Limb (tissue), 2 donors: ENCODE data around the gene HOXB8.

Source experiments
- DNase-seq, 2 donors: peaks; one replicate each; pipeline ENCODE4 v3.0.0-alpha.2; 2016; ENCODE audit errors: extremely low spot score in 2 of 2

The HOXB8 gene

GRCh38 chr17:48615047-48615962 lies at the start of gene HOXB8:
Gene HOXB8, minus strand, starts transcription at chr17:48615292. Its CDS starts 588 bp downstream, at chr17:48614704.
- peak in 1 of 2 donors; percentile 70 for DNase-seq

GRCh38 chr17:48663134-48663924 lies 48.2 kb upstream of the HOXB8 start:
- no peak for DNase-seq

DNA sequence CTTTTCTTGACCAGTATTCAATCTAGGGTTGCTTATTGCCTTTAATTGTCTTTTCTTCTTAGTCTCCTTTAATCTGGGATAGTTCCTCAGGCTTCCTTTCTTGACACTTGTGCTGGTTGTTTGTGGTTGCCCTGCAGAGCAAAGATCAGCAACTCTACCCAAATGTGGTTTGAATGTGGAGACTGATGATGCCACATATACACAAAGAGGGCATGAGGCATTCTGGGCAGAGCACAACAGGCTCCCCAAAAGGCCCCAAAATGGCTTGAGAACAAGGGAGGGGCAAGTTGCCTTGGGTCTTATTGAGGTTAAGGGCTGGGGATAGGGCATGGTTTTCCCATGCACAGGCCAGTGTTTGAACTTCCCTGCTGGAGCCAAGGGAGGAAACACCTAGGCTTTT lies 40.8 kb upstream of the HOXB8 start:
- no peak for DNase-seq

DNA sequence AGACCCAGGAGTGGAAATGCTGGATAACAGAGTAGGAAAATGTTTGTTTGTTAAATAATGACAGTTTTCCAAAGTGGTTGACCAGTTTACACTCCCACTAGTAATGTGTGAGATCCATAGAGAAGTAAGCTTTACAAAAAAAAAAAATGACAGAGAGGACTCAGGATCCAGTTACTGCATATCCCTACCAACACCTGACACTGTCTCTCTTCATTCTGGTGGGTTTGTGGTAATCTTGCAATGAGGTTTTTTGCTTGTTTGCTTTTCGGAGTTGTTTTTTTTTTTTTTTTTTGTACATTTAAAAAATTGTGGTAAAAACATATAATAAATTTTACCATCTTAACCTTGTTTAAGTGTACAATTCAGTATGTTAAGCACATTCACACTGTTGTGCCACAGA lies 34.6 kb upstream of the HOXB8 start:
- no peak for DNase-seq

GRCh38 chr17:48647963-48648245 lies 32.8 kb upstream of the HOXB8 start:
- no peak for DNase-seq

DNA sequence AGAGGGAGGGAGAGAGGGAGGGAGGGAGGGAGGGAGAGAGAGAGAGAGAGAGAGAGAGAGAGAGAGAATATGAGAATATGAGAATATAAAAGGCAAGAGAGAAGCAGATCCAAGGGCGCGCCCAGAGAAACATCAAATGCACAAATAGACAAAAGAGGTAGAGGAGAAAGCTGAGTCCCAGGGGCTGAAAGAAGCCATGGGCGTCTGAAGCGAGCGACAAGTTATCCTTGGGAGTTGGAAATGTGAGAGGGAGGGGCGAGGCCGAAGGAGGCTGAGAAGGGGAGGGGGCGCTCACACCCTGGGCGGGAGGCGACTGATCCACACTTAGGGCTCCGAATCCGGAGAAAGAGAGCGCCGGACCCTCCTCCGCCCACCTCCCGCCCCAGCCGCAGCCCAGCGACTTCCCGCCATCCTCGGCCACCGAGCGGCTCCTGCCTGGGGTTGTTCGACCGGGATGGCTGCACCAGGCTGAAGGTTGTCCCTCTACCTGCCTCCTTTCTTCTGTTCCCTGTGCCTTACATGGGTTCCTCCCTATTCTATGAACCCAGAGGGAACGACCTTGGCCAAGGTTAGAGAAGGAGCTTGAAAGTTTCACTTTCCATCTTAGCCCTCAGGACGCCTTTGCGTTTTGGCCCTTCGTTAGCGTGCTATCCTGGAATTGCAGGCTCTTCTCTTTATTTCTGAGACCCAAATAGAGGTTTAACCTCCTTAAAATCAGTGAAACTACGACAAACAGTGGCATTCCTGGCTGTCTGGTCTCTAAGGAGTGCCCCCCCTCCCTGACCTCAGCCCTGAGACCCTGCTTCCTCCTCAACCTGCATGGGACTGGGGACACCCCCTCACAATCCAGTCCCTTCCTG lies 32.2 kb upstream of the HOXB8 start:
- DNase-seq: peak in 1 of 2 donors; percentile 53

DNA sequence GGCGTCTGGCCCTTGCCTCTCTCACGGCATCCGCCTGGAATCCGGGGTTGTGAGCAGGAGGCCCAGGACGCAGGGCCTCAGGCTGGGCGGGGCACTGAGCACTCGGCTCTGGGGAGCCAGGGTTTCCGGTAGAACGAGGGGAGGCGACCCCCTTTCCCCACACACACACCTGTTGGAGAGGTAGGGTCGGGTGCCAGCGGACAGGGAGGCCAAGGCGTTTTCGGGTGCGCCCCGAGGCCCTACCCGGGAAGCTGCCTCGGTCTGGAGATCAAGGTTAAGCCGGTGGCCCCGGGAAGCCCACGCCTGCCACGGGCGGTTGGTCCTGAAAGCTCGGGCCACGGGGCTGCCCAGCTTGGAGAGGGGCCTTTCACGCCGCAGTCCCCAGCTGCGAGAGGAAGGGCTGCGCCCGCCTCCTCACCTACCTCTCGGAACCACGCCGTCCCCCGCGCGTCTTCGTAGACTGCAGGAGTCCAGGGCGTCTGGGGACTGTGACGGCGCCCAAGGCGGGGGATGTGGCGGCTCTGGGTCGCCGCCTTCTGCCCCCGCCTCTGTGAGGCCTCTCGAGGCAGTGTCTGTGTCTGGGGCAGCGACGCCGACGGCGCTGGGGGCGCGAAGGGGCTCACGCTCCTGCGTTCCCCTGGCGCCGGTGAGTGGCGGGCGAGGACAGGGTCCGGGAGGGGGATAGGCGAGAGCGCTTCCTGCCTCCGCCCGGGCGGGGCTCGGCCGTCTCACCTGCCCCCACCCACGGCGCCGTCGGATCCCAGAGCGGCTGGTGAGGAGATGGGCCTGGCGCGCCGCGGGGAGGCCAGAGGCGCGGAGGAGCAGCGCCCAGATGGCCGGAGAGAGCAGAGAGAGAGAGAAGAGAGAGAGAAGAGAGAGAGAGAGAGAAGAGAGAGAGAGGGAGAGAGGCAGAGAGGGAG lies 31.4 kb upstream of the HOXB8 start:
- no peak for DNase-seq

GRCh38 chr17:48645639-48646182 lies 30.6 kb upstream of the HOXB8 start:
- DNase-seq: no peak

DNA sequence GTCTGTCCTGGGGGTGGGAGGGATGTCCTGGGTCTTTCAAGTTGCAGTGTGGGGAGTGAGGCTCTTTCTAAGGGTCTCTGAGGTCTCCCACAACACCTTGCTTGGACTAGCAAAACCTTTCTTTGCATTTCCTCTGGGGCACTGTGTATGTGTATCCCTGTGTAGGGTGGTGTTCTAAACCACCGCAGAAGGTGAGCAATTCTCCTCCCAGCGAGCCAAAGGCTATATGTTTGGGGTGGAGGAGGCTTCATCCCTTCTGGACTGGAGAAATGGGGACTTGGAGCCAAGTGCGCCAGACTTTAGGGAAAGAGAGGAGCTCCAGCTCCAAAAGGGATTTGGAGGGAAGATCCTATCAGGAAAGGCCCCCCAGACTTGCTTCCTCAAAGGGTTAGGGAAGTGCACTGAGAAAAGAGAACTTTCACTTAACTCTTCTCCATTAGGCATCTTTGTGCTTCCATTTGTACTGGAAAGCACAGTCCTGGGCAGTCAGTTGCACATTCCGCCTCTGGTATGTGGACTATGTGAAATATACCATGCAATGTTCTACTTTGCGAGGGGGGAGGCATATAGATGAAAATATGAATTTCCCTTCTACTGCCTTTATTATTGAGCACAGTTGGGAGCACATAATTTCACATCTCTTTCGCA lies 29.9 kb upstream of the HOXB8 start:
- no peak for DNase-seq

DNA sequence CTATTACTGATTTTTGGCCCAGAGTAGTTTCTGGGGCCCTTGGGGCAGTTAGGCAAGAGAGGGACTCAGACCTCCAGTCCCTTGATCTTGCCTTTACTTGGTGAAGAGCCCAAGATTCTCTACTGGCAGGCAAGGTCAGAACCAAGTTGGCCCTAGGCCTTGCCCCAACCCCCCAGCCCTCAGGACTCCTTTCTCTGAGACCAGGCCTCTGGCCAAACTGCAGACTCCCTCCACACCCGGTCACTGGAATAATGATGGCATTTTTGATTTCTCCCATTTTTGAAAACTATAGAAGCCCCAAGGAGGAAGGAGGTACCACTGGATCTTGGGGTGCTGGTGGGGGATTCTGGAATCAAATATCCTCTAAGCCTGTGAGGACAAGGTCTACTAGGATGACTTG lies 29.1 kb upstream of the HOXB8 start:
- DNase-seq: no peak

DNA sequence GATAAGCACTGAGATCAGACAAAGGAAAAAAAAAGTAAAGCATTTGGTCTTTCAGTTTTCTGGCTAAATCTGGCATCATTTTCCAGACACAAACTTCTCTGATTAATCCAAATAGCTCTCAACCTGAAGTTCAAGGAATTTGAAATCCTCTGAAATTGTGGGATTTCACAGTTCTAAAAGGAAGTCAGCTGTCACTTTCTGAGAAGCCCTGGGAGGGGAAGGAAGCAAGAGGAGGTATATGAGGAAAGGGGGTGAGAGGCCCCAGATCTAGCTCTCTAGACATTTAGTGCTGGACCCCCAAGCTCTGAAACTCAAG lies 28.6 kb upstream of the HOXB8 start:
- DNase-seq: no peak

DNA sequence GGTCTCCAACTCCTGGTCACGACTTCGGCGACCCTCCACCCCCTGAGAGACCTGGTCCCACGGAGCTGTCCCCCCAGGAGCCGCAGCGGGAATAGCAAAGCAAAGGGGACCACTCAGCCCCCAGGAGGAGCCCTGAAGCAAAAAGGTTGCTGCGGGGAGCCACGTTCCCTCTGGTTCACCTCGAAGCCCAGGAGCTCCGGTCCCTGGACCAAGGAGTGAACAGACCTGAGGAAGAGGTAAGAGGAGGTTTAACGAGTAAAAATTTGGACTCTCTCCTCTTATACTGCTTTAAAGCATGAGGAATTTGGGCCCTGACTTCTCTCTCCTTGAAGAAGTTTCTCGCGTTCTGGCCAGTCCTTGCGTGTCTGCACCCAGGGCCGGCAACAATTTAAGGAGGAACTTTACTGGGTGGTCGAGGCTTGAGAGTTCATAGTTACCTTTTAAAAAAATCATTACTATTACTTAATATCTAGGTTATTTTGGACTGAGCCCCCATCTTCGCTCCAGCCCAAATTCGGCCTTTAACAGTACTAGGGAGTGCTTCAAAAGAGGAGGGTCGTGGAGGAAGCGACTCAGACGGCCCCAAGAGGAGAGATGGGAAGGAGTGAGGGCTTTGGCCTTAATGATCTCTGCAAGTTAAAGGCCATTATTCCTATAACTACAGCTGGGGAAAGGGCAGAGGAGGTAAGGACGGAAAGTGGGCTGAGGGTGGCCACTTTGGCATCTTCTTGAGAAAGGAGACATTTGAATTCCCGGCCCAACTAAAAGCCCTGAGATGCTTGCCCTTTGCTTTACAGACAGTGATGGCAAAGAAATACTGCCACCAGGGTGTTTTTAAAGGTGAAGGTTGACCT lies 28.0 kb upstream of the HOXB8 start:
- no peak for DNase-seq

DNA sequence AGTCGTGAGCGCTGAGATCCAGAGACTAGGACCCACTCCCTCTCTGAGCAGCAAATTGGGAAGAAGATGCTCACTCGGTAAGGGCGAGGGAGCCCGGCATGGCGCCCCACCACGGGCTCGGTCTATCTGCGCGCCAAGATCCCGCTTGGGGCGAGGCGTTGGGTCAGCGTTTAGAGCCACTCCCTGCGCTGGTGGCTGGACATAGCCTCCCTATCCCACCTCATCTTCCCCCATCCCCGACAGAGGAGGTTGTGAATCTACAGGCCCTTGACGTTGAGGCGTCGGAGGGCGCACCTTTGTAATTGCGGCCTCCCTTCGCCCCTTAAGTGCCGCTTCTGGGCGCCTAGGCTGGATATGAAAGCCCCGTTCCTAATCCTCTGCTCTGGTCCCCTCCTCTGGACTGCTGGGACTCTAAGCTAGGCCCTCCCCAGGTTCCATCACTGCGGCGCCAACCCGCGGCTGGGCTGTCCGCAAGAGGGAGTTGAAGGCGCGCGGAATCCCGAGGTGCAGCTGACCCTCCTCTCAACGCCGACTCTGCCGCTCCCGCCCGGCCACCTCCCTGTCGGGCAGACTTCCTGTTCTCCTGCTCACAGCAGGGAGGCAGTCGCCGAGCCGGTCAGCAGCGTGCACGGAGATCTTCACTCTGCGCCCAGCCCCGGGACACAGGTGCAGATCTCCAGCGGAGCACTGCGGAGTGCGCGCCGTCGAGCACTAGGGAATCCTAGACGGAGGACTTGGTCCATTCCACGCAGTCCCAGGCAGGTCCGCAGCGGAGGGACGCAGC lies 27.2 kb upstream of the HOXB8 start:
- DNase-seq: no peak

DNA sequence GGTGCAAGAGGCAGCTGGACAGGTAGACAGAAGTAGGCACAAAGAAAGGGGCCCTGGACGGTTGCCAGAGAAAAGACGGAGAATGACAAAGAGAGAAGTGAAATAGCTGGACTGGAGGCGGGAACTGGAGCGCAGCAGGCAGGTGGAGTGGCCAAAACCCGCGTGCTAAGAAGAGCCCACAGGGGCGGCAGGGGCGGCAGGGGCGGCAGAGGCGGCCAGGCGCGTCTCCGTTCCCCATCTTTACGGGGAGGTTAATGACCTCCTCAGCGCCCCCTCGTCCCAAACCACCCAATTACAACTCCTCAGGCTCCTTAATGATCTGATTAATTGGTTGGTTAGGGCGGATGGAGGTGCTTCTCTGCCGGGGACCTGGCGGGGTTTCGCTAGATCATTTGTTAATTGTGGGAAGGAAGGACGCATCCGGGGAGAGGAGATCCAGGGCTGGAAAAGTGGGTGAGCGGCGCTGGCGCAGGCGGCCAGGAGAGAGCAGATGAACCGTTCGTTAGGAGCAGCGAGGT lies 26.5 kb upstream of the HOXB8 start:
- no peak for DNase-seq

DNA sequence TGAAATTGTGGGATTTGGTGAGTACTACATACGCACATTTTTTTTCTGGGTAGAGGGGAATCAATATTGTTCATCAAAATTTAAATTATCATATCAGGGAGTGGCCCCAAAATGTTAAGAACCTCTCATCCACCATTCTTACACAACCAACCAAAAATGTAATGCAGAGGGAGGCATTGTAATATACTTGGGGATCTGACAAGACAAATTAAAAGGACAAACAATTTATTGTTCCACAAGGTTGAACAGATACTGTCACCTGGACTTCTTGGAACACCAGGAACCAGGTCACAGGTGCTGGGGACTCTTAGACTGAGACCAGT lies 25.7 kb upstream of the HOXB8 start:
- no peak for DNase-seq

- no peak for DNase-seq
Measured at GRCh38 chr17:48639982-48640857, 25.1 kb upstream of the HOXB8 start.

DNA sequence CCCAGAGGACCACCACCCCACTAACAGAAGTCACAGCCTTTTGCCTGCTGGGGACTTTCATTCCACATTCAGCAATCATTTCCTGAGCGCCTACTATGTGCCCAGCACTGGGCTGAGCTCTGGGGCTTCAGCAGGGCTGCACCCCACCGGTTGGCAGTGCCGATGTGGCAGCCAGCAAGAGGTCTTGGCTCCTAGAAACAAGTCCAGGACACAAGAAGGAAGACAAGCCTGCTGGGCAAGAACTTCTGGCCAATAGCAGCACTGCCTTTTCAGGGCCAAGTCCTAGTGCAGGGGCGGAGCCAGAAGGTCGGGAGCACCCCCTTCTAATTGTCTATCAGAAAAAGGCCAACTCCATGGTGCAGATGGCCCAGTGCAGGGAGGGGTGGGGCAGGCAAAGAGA lies 24.0 kb upstream of the HOXB8 start:
- DNase-seq: no peak
